Measurements from ENCODE around the gene CCDC9.

- no peak for TF ChIP-seq REST (IDR thresholded peaks at IDR 0.05; ENCODE audit: low read depth)
- no peak for TF ChIP-seq ZBTB7A (IDR thresholded peaks at IDR 0.05; ENCODE audit: low read depth)
- TF ChIP-seq CREB1 (IDR thresholded peaks at IDR 0.05; ENCODE audit: low read depth), result 0 out of 2 replicates have a peak, but pooled peaks have one; percentile 40
- TF ChIP-seq TAF1 (IDR thresholded peaks at IDR 0.05; ENCODE audit: low read depth), result no peak
- no peak for TF ChIP-seq MAX (IDR thresholded peaks at IDR 0.05)
- no peak for TF ChIP-seq EP300 (IDR thresholded peaks at IDR 0.05; ENCODE audit: borderline replicate concordance)
- 0 out of 2 replicates have a peak, but pooled peaks have one; percentile 5 for TF ChIP-seq YY1 (IDR thresholded peaks at IDR 0.05; ENCODE audit: low read depth)
Measured at GRCh38 chr19:47315125-47315821, 58.9 kb downstream of the CCDC9 start.
